ENCODE data around the gene SLFNL1.

DNA sequence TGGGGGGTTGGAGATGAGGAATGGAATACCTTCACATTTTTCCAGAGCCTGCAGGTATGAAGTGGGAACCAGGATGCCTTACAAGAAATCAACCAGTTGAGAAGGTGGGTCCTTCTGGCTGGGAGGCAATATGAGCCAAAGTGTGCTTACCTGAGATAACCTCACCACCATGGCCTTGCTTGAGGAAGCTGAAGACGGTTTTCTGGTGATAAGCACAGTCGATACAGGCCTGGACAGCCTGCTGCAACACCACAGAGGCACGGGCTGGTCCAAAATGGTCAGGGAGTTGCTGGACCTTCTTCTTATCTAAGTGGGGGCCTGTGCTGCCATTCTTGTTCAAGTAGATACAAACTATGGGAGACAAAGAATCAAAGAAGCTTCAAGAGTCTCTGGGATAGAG, 27.0 kb upstream of the SLFNL1 start:
- TF ChIP-seq POLR2A (IDR thresholded peaks at IDR 0.05) = no peak
- TF ChIP-seq, protein P1, sequence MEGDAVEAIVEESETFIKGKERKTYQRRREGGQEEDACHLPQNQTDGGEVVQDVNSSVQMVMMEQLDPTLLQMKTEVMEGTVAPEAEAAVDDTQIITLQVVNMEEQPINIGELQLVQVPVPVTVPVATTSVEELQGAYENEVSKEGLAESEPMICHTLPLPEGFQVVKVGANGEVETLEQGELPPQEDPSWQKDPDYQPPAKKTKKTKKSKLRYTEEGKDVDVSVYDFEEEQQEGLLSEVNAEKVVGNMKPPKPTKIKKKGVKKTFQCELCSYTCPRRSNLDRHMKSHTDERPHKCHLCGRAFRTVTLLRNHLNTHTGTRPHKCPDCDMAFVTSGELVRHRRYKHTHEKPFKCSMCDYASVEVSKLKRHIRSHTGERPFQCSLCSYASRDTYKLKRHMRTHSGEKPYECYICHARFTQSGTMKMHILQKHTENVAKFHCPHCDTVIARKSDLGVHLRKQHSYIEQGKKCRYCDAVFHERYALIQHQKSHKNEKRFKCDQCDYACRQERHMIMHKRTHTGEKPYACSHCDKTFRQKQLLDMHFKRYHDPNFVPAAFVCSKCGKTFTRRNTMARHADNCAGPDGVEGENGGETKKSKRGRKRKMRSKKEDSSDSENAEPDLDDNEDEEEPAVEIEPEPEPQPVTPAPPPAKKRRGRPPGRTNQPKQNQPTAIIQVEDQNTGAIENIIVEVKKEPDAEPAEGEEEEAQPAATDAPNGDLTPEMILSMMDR (IDR thresholded peaks at IDR 0.05) = no peak
- no peak for TF ChIP-seq POLR2AphosphoS5 (IDR thresholded peaks at IDR 0.05)
- no peak for TF ChIP-seq EP300 (IDR thresholded peaks at IDR 0.05)

Data from upper lobe of left lung (tissue), 4 donors.